Smooth muscle cell (in vitro differentiated cells): ENCODE results near the gene NUP62CL. TPM values are rescaled to one million over a fixed set of nuclear protein-coding genes. Genes with fewer than 3 reads are reported as not detected.
"Not testable (repeated sequence)": the region's sequence is repeated elsewhere in the genome, so short reads cannot be mapped to it uniquely, and the experiment has no call there.

Experiments used
- DNase-seq: peaks from one replicate; lab custom pipeline; 2025; ENCODE audit not compliant: unreplicated experiment; lab: John Stamatoyannopoulos, UW
- H2AFZ ChIP-seq: fragments of 200-600 bp; sonication (generic); 2 replicates; pipeline ENCODE4 v1.6.0; 2016; ENCODE audit warnings: antibody characterized with exemption, low read depth, mild to moderate bottlenecking
- H3F3A ChIP-seq: fragments of 200-600 bp; sonication (generic); 2 replicates; pipeline ENCODE4 v1.6.0; 2017; ENCODE audit warnings: antibody characterized with exemption, low read depth
- H3K27ac ChIP-seq: fragments of 200-600 bp; sonication (generic); 2 replicates; pipeline ENCODE4 v1.5.1; 2016; ENCODE audit warnings: low read depth, mild to moderate bottlenecking
- H3K27me3 ChIP-seq: fragments of 200-600 bp; sonication (generic); 2 replicates; pipeline ENCODE4 v1.6.1; 2016; ENCODE audit warnings: low read depth, mild to moderate bottlenecking
- H3K36me3 ChIP-seq: fragments of 200-600 bp; sonication (generic); 2 replicates; pipeline ENCODE4 v1.5.1; 2016; ENCODE audit warnings: low read depth
- H3K4me1 ChIP-seq: fragments of 200-600 bp; sonication (generic); 2 replicates; pipeline ENCODE4 v1.5.1; 2016; ENCODE audit warnings: low read depth
- H3K4me2 ChIP-seq: fragments of 200-600 bp; sonication (generic); 2 replicates; pipeline ENCODE4 v1.6.0; 2016; ENCODE audit warnings: mild to moderate bottlenecking
- H3K4me3 ChIP-seq: fragments of 200-600 bp; sonication (generic); 2 replicates; pipeline ENCODE4 v1.5.1; 2016; ENCODE audit warnings: mild to moderate bottlenecking
- H3K79me2 ChIP-seq: fragments of 200-600 bp; sonication (generic); 2 replicates; pipeline ENCODE4 v1.6.0; 2016; ENCODE audit warnings: low read depth, mild to moderate bottlenecking
- H3K9ac ChIP-seq: fragments of 200-600 bp; sonication (generic); 2 replicates; pipeline ENCODE4 v1.6.0; 2016; ENCODE audit warnings: low read depth
- H3K9me3 ChIP-seq: fragments of 200-600 bp; sonication (generic); replicated peaks from 2 replicates; pipeline ENCODE4 v1.5.1; 2016; ENCODE audit warnings: low read depth
- H4K20me1 ChIP-seq: fragments of 200-600 bp; sonication (generic); 2 replicates; pipeline ENCODE4 v1.6.0; 2016; ENCODE audit warnings: low read depth
- WGBS: methylation state at CpG from one replicate; pipeline ENCODE4 v1.1.7; 2016; ENCODE audit warnings: low lambda C conversion rate; 5-methylcytosine and 5-hydroxymethylcytosine counted together
- polyA plus RNA-seq: library from polyadenylated mRNA; unstranded; fragments of >200 nt; fragmentation: Nextera tagmentation; extraction: Ambion mirVana; gene quantifications from 2 replicates; pipeline ENCODE4 v1.2.1, GENCODE V29; 2016
- total RNA-seq: library from RNA; depleted of rRNA; stranded (reverse); fragments of >200 nt; gene quantifications from 2 replicates; pipeline ENCODE4 v1.2.3, GENCODE V29; 2014
- TF ChIP-seq, protein P1 (sequence below): fragments of 200-600 bp; sonication (generic); IDR thresholded peaks from 2 replicates; pipeline ENCODE4 v1.5.1; 2017; ENCODE audit warnings: borderline replicate concordance, mild to moderate bottlenecking, antibody characterized with exemption; ENCODE audit not compliant: insufficient read depth, poor library complexity, severe bottlenecking

Gene NUP62CL
- total and polyA plus RNA-seq, 2 experiments from 2014 or later = 2.2 TPM; not detected in 1

DNA sequence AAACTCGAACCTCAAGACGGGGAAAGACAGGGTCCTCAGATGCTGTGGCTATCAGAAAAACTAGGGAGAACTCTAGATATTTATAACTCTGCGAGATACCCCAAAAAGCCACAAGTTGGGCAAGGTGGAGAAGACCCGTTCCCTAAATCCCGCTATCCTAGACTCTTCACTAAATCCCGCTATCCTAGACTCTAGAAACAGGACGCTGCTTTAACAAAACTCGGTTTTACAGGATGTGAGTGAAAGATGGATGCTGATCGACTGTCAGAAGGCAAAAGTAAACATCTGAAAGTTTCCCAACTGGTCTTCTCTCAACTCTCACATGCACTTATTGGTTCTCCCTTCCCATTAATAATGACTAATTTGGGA, 448 bp upstream of the NUP62CL start:
- DNase-seq = no peak
- Histone ChIP-seq H3K36me3 (no peaks in the 10 kb centered on the region), H4K20me1 (no peaks in the 10 kb centered on the region), H3K79me2 (no peaks in the 10 kb centered on the region), H2AFZ (no peak overlapping the region), H3K27ac (no peak overlapping the region), H3K4me3 (peak overlapping the region; percentile 54), H3F3A (no peaks in the 10 kb centered on the region), H3K4me2 (peak overlapping the region; percentile 85), H3K9me3 (no peaks in the 10 kb centered on the region), H3K27me3 (no peaks in the 10 kb centered on the region), H3K9ac (no peak overlapping the region), H3K4me1 (no peaks in the 10 kb centered on the region)
- 65% methylated on average over 9 of the region's 9 CpGs for WGBS
- TF ChIP-seq, protein P1, sequence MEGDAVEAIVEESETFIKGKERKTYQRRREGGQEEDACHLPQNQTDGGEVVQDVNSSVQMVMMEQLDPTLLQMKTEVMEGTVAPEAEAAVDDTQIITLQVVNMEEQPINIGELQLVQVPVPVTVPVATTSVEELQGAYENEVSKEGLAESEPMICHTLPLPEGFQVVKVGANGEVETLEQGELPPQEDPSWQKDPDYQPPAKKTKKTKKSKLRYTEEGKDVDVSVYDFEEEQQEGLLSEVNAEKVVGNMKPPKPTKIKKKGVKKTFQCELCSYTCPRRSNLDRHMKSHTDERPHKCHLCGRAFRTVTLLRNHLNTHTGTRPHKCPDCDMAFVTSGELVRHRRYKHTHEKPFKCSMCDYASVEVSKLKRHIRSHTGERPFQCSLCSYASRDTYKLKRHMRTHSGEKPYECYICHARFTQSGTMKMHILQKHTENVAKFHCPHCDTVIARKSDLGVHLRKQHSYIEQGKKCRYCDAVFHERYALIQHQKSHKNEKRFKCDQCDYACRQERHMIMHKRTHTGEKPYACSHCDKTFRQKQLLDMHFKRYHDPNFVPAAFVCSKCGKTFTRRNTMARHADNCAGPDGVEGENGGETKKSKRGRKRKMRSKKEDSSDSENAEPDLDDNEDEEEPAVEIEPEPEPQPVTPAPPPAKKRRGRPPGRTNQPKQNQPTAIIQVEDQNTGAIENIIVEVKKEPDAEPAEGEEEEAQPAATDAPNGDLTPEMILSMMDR = no peak

DNA sequence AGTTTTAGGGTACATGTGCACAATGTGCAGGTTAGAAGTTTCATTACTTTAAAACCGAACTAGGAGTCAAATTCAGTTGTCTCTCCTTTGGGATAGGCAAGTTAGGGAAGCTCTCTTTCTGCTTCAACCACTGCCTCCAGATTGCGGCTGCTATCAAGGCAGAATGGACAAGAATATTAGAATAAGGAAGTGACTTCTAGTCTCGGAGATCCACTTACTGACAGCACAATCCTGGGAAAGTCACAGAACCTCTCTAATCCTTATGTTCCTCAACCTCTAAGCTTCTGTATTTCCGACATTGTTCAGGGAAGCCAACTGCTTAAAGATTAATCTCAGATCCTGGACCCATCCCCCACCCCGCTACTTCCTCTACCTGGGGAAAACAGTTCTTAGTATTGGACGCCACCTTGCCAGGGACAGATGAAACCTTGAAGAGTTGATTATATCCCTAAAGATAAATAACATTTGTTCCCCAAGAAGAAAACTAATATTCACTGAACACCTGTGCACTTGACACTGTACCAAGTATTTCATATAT, 2.1 kb downstream of the NUP62CL start:
- H3K36me3 ChIP-seq = no peaks in the 10 kb centered on the region

DNA sequence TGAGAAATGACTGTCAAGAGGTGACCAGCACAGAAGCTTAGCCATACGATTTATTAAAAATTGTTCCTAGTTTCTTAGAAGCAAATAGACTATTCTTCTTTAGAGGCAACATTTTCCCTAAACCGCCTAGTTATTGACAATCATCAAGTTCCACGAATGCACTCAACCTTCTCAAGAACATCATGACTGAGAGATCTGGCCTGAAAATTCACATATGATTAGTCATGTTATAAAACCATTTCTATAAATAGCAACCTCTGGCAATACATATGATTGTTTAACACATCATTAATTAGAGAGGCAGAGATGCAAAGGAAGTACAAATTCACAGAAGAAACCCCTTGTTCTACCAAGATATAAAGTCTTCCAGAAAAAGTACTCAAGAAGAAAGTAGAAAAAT, 6.7 kb downstream of the NUP62CL start:
- no peak overlapping the region for H3K4me3 ChIP-seq
- no peaks in the 10 kb centered on the region for H3K79me2 ChIP-seq
- H4K20me1 ChIP-seq = no peaks in the 10 kb centered on the region
- no peaks in the 10 kb centered on the region for H3K4me1 ChIP-seq
- 59% methylated on average over 3 of the region's 3 CpGs for WGBS
- no peak overlapping the region for H2AFZ ChIP-seq
- TF ChIP-seq, protein P1 = no peak
- H3K27me3 ChIP-seq = no peaks in the 10 kb centered on the region
- DNase-seq = no peak
- no peak overlapping the region for H3K4me2 ChIP-seq
- no peaks in the 10 kb centered on the region for H3F3A ChIP-seq
- H3K9ac ChIP-seq = no peak overlapping the region
- H3K36me3 ChIP-seq = no peaks in the 10 kb centered on the region
- no peaks in the 10 kb centered on the region for H3K9me3 ChIP-seq
- no peak overlapping the region for H3K27ac ChIP-seq

More for the DNA sequence above, 2.1 kb downstream of the NUP62CL start:
- WGBS = 84% methylated on average over 6 of the region's 6 CpGs
- H4K20me1 ChIP-seq = no peaks in the 10 kb centered on the region
- H3K4me1 ChIP-seq = no peaks in the 10 kb centered on the region
- no peaks in the 10 kb centered on the region for H3K27me3 ChIP-seq
- no peaks in the 10 kb centered on the region for H3F3A ChIP-seq
- no peaks in the 10 kb centered on the region for H3K9me3 ChIP-seq
- no peak overlapping the region for H3K27ac ChIP-seq
- H3K4me3 ChIP-seq = no peak overlapping the region
- no peak overlapping the region for H3K4me2 ChIP-seq
- no peaks in the 10 kb centered on the region for H3K79me2 ChIP-seq
- no peak overlapping the region for H3K9ac ChIP-seq
- H2AFZ ChIP-seq = no peak overlapping the region
- TF ChIP-seq, protein P1 = no peak
- DNase-seq = no peak

DNA sequence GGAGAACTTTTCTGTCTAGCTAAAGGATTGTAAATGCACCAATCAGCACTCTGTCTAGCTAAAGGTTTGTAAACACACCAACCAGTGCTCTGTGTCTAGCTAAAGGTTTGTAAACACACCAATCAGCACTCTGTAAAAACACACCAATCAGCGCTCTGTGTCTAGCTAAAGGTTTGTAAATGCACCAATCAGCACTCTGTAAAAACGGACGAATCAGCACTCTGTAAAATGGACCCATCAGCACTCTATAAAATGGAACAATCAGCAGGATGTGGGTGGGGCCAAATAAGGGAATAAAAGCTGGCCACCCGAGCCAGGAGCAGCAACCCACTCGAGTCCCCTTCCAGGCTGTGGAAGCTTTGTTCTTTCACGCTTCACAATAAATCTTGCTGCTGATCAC, 8.2 kb downstream of the NUP62CL start:
- WGBS = 85% methylated on average over 6 of the region's 6 CpGs
- not testable (repeated sequence) for H3F3A ChIP-seq, H3K27ac ChIP-seq, H3K4me1 ChIP-seq, H3K27me3 ChIP-seq, H4K20me1 ChIP-seq, DNase-seq, H3K9me3 ChIP-seq, H3K79me2 ChIP-seq, H2AFZ ChIP-seq, H3K4me3 ChIP-seq, H3K4me2 ChIP-seq, H3K36me3 ChIP-seq, H3K9ac ChIP-seq
